Activated CD4-positive, alpha-beta T cell treated with anti-CD3 and anti-CD28 coated beads, Interleukin-2, Interleukin-6, amounts not matched to agents 100 ng/mL and 50 ng/mL, durations not matched to agents 16 hours and 8 hours (primary cell): Measurements from ENCODE around the gene FIGN.
A peak's percentile ranks its signal among the peaks of the same experiment; 100 is the strongest.

Experiments used
- DNase-seq: peaks from one replicate; pipeline ENCODE4 v3.0.0-alpha.2; 2020

Gene FIGN

GRCh38 chr2:163703386-163703785 is 32.4 kb downstream of the FIGN start:
- DNase-seq: no peak

GRCh38 chr2:163701399-163702195 is 34.2 kb downstream of the FIGN start:
- DNase-seq: no peak

DNA sequence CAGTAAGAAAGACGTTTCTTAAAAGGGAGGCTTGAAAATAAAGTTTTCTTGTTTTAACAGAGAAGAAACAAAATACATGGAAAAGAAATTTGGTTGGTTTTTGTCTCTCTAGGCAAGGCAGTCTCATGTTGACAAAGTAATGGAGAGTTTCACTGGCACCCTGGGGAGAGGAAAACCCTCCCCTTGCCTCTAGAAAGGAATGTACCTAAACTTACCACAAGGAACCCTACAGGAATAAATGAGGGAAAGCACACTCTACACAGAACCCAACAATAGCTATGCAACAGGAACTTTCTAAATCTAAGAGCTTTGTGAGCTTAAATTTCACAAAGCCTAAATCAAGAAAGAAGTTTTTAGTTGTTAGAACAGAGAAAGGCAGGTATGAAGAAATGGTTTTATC is 37.0 kb downstream of the FIGN start:
- no peak for DNase-seq

DNA sequence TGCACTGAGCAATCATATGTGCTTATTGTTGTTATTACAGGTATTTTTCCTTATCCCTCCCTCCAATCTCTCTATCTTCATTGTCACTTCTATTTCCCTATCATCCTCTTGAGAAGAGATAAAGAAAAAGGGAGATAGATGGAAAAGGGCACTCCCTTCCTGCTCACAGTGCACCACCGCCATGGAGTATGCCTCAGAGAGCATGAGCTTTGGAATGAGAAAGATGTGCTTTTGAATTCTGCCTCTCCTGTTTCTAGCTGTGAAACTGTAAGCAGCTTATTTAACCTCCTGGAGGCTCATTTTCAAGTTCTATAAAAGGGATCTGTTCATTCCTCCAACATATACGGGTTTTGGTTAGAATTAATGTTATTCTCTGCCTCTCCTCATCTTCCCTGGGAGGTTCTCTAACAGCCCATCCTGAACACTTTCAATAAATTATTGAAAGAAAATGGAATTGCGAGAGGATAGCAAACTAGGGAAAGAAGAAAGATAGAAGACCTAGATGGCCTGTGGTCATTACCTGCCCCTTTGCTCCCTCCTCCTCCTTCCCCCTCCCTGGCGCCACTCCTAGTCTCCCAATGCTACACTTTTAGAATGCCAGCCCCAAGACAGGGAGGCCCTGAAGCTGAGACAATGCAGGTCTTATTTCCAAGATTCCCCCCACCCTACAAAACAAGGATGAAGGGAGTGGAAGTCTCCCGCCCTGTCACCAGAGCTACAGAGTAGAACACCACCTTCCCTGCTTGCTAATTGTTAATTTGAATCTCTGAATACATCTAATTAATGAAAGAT is 37.8 kb downstream of the FIGN start:
- no peak for DNase-seq

- no peak for DNase-seq
Observed at GRCh38 chr2:163697429-163697828, 38.4 kb downstream of the FIGN start.

- DNase-seq: no peak
Observed at GRCh38 chr2:163693484-163693883, 42.3 kb downstream of the FIGN start.

GRCh38 chr2:163692611-163693482 is 43.0 kb downstream of the FIGN start:
- peak; percentile 1 for DNase-seq

GRCh38 chr2:163692081-163692480 is 43.7 kb downstream of the FIGN start:
- DNase-seq: no peak

DNA sequence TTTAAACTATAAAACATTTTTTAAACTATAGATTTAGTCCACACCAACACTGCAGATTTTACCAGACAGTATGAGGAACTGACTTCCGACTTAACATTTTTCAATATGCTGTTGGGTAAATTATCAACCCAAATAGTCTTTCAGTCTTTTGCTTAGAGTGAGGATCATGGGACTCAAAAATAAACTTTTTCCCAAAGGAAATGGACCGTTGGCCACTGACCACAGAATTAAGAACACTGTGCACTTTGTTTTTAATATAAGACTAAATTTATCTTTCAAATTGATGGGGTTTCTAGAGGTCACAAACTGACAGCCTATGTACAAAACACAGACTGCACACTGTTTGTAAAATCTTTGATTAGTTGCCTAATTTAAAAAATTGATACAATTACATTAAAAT is 44.9 kb downstream of the FIGN start:
- no peak for DNase-seq

DNA sequence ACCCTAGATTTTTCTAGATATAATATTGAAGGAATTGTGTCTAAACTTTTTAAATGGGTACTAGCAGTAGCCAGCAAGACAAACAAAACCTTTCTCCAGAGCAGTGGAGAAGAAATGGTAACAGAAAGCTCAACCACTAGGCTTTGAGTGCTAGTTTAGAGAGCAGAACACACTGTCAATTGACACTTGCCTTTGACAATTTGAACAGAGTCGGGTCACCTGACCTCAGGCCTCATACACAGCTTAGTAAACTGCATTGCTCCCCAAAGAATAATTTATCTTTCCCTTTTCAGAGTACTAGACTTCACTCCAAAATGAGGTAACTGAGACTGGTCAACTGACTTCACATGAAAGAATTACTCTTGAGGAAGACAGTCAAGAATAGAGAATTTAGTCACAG is 48.6 kb downstream of the FIGN start:
- no peak for DNase-seq

GRCh38 chr2:163686289-163686688 is 49.5 kb downstream of the FIGN start:
- no peak for DNase-seq

- no peak for DNase-seq
Observed at GRCh38 chr2:163682695-163683094, 53.1 kb downstream of the FIGN start.

GRCh38 chr2:163681745-163682144 is 54.1 kb downstream of the FIGN start:
- no peak for DNase-seq

- no peak for DNase-seq
Observed at GRCh38 chr2:163675388-163675787, 60.4 kb downstream of the FIGN start.

DNA sequence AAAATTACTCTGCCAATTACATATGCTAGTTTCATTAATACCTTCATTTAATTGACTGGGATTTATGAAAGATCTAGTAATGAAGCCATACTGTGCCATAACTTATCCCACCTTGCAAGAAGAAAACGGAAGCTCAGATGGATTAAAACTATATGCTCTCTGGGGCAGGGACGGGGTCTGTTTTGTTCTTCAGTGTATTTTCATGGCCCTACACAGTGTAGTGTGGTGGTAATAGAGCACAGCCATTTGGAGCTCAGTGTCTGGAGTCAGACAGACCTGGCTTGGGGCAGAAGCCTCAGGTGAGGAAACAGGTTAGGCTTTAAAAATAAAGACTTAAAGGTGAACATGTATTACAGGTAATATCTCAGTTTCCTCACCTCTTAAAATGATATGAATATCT is 62.3 kb downstream of the FIGN start:
- DNase-seq: no peak

DNA sequence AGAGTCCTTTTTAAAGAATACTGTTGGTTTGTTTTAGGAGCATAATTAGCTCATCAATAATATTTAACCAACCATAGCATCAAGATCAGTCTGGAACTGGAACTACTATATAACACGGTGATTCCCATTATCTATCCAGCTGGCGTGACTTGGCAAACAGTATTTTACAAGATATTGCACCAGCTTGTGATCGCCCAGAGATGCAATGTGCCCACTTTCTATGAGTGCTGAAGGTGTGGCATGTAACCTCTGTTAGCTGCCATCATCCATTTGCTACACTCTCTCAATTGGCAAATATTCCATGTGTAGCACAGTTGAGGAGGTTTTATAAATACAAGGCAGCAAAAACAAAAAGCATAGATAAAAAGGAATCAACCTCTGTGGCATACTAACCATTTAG is 64.9 kb downstream of the FIGN start:
- no peak for DNase-seq

- no peak for DNase-seq
Observed at GRCh38 chr2:163669506-163669905, 66.3 kb downstream of the FIGN start.

- no peak for DNase-seq
Observed at GRCh38 chr2:163667064-163667887, 68.5 kb downstream of the FIGN start.

- DNase-seq: no peak
Observed at GRCh38 chr2:163665817-163666216, 70.0 kb downstream of the FIGN start.

GRCh38 chr2:163665051-163665450 is 70.8 kb downstream of the FIGN start:
- DNase-seq: no peak

GRCh38 chr2:163664610-163665009 is 71.2 kb downstream of the FIGN start:
- no peak for DNase-seq

DNA sequence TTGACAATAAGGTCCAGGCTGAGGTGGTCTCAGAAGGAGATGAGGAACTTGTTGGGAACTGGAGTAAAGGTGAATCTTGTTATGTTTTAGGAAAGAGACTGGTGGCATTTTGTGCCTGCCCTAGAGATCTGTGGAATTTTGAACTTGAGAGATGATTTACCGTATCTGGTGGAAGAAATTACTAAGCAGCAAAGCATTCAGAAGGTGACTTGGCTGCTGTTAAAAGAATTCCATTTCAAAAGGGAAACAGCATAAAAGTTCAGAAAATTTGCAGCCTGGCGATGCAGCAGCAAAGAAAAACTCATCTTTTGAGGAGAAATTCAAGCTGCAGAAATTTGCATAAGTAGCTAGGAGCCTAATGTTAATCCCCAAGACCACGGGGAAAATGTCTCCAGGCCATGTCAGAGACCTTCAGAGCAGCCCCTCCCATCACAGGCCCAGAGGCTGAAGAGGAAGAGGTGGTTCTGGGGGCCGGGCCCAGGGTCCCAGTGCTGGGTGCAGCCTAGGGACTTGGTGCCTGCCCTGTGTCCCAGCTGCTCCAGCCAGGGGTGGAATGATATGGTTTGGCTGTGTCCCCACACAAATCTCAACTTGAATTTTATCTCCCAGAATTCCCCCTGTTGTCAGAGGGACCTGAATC is 73.5 kb downstream of the FIGN start:
- DNase-seq: no peak
